ENCODE data around the gene CDH8. TPM values are rescaled to one million over a fixed set of nuclear protein-coding genes. Genes with fewer than 3 reads are reported as not detected.

CDH8 gene
- total RNA-seq, 1 experiment from 2014 or later, result 0.42 TPM

DNA sequence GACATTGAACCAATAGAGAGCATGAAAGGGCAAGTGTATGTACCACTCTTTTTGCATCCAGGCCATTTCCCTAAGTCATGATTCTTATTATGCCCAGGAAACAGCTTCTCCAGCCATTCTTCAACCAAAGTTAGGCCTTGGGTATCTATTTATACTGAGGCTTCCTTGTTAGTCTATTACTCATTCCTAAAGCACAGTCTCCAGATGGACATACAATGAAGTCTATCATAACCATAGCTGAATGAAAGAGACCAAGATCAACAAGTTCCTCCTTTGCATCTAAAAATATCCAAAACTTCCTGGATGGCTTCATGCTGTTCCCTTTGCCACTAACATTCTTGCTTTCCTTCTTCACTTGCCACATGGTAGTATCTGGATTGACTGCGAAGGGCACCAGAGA is 265.9 kb downstream of the CDH8 start:
- no peaks in the 10 kb centered on the region for H3K9me3 Mint-ChIP-seq (ENCODE audit: unreplicated experiment)
- no peak overlapping the region for H3K4me3 Mint-ChIP-seq (ENCODE audit: unreplicated experiment)
- H3K4me1 Mint-ChIP-seq (ENCODE audit: insufficient read depth, unreplicated experiment), result no peaks in the 10 kb centered on the region
- peaks cover 15% of the 10 kb centered on the region for H3K27me3 Mint-ChIP-seq (ENCODE audit: insufficient read depth, unreplicated experiment)
- intact Hi-C loops (cut with micrococcal nuclease), result no loop called here
- ChIA-PET POLR2A (no interaction called here), CTCF (interaction anchor here (0.7 kb wide), 1 partner anchor 173 kb away, joined by 3 read pairs; no protein-coding TSS in a partner anchor)
- H3K27ac Mint-ChIP-seq (ENCODE audit: low read depth, unreplicated experiment), result no peak overlapping the region
- DNase-seq (ENCODE audit: unreplicated experiment), result no peak
- no TSS peak for BruUV-seq (replicated peaks)
- H3K36me3 Mint-ChIP-seq (ENCODE audit: insufficient read depth, unreplicated experiment), result no peaks in the 10 kb centered on the region
- TF ChIP-seq, protein P1, sequence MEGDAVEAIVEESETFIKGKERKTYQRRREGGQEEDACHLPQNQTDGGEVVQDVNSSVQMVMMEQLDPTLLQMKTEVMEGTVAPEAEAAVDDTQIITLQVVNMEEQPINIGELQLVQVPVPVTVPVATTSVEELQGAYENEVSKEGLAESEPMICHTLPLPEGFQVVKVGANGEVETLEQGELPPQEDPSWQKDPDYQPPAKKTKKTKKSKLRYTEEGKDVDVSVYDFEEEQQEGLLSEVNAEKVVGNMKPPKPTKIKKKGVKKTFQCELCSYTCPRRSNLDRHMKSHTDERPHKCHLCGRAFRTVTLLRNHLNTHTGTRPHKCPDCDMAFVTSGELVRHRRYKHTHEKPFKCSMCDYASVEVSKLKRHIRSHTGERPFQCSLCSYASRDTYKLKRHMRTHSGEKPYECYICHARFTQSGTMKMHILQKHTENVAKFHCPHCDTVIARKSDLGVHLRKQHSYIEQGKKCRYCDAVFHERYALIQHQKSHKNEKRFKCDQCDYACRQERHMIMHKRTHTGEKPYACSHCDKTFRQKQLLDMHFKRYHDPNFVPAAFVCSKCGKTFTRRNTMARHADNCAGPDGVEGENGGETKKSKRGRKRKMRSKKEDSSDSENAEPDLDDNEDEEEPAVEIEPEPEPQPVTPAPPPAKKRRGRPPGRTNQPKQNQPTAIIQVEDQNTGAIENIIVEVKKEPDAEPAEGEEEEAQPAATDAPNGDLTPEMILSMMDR (IDR thresholded peaks at IDR 0.05; ENCODE audit: unreplicated experiment), result no peak

DNA sequence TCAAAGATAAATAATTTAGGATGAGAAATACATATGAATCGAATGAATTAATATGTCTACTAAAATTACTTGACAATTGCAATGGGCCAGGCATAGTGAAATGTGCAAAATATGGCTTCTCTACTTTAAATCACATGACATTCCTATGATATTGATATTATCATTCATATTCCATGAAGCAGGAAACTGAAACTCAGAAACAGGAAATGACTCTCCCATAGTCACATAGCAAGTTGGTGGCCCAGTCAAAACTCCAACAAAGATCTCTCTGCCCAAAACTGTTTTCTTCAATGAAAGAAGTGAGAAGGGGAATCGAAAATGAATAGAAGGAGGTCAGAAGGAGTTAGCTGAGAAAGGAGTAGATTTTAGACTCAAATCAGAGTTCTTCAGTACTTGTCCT is 272.2 kb downstream of the CDH8 start:
- POLR2A ChIA-PET, result no interaction called here
- no TSS peak for BruUV-seq (replicated peaks)
- CTCF ChIA-PET, result no interaction called here
- H3K27ac Mint-ChIP-seq (ENCODE audit: low read depth, unreplicated experiment), result no peak overlapping the region
- peaks cover 5% of the 10 kb centered on the region for H3K4me1 Mint-ChIP-seq (ENCODE audit: insufficient read depth, unreplicated experiment)
- TF ChIP-seq, protein P1 (IDR thresholded peaks at IDR 0.05; ENCODE audit: unreplicated experiment), result no peak
- DNase-seq (ENCODE audit: unreplicated experiment), result no peak
- peaks cover 27% of the 10 kb centered on the region for H3K27me3 Mint-ChIP-seq (ENCODE audit: insufficient read depth, unreplicated experiment)
- H3K9me3 Mint-ChIP-seq (ENCODE audit: unreplicated experiment), result peaks cover 6% of the 10 kb centered on the region
- no peaks in the 10 kb centered on the region for H3K36me3 Mint-ChIP-seq (ENCODE audit: insufficient read depth, unreplicated experiment)
- intact Hi-C loops (cut with micrococcal nuclease), result no loop called here
- H3K4me3 Mint-ChIP-seq (ENCODE audit: unreplicated experiment), result no peak overlapping the region

DNA sequence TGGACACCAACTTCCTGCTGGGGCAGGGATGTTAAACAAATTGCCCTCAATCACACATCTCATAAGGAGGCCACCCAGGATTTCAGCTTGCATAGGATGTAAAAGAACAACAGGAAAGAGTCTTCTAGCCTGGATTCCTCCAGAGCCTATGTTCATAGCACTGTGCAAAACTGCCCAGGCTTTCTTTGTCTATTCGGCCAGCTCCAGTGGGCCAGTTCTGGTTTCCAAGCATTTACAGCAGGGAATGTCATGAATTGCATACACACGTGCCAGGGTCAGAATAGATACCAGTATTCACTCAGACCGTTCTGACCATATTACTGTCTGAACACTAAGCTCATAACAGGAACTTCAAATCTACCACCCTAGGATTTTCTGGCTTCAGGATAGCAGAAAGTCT is 273.2 kb downstream of the CDH8 start:
- Mint-ChIP-seq H3K9me3 (ENCODE audit: unreplicated experiment) (peaks cover 8% of the 10 kb centered on the region), H3K27ac (ENCODE audit: low read depth, unreplicated experiment) (no peak overlapping the region), H3K4me1 (ENCODE audit: insufficient read depth, unreplicated experiment) (peaks cover 5% of the 10 kb centered on the region), H3K27me3 (ENCODE audit: insufficient read depth, unreplicated experiment) (peaks cover 31% of the 10 kb centered on the region), H3K36me3 (ENCODE audit: insufficient read depth, unreplicated experiment) (no peaks in the 10 kb centered on the region), H3K4me3 (ENCODE audit: unreplicated experiment) (no peak overlapping the region)
- TF ChIP-seq, protein P1 (IDR thresholded peaks at IDR 0.05; ENCODE audit: unreplicated experiment), result no peak
- intact Hi-C loops (cut with micrococcal nuclease), result no loop called here
- no peak for DNase-seq (ENCODE audit: unreplicated experiment)
- no TSS peak for BruUV-seq (replicated peaks)
- CTCF ChIA-PET, result no interaction called here
- POLR2A ChIA-PET, result interaction anchor here (0.6 kb wide), 1 partner anchor 310 kb away, joined by 3 read pairs; no protein-coding TSS in a partner anchor

DNA sequence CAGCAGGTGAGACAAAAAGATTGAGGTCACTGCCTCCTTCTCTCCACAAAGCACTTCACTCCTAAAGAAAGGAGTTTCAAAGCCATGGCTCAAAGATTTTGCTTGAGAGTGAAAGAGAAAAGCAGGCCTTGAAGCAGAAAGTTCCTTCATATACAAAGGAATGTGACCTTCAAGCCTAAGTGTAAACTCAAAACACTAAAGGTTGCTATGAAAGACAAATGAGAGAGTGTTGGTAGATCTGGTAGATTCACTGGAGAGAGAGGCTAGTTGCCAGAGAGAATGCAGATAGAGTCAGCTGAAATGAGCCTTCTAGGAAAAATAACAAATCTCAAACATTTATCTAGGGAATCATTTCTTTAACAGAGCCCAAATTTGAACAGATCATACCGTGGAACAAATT is 305.2 kb downstream of the CDH8 start:
- H3K4me3 Mint-ChIP-seq (ENCODE audit: unreplicated experiment), result no peak overlapping the region
- CTCF ChIA-PET, result no interaction called here
- H3K27me3 Mint-ChIP-seq (ENCODE audit: insufficient read depth, unreplicated experiment), result peaks cover 97% of the 10 kb centered on the region
- H3K9me3 Mint-ChIP-seq (ENCODE audit: unreplicated experiment), result no peaks in the 10 kb centered on the region
- H3K27ac Mint-ChIP-seq (ENCODE audit: low read depth, unreplicated experiment), result no peak overlapping the region
- no peak for DNase-seq (ENCODE audit: unreplicated experiment)
- POLR2A ChIA-PET, result no interaction called here
- H3K4me1 Mint-ChIP-seq (ENCODE audit: insufficient read depth, unreplicated experiment), result no peaks in the 10 kb centered on the region
- no peaks in the 10 kb centered on the region for H3K36me3 Mint-ChIP-seq (ENCODE audit: insufficient read depth, unreplicated experiment)
- no TSS peak for BruUV-seq (replicated peaks)
- TF ChIP-seq, protein P1 (IDR thresholded peaks at IDR 0.05; ENCODE audit: unreplicated experiment), result no peak
- intact Hi-C loops (cut with micrococcal nuclease), result no loop called here
